ENCODE data around the gene COA5.

Gene COA5, protein sequence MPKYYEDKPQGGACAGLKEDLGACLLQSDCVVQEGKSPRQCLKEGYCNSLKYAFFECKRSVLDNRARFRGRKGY

DNA sequence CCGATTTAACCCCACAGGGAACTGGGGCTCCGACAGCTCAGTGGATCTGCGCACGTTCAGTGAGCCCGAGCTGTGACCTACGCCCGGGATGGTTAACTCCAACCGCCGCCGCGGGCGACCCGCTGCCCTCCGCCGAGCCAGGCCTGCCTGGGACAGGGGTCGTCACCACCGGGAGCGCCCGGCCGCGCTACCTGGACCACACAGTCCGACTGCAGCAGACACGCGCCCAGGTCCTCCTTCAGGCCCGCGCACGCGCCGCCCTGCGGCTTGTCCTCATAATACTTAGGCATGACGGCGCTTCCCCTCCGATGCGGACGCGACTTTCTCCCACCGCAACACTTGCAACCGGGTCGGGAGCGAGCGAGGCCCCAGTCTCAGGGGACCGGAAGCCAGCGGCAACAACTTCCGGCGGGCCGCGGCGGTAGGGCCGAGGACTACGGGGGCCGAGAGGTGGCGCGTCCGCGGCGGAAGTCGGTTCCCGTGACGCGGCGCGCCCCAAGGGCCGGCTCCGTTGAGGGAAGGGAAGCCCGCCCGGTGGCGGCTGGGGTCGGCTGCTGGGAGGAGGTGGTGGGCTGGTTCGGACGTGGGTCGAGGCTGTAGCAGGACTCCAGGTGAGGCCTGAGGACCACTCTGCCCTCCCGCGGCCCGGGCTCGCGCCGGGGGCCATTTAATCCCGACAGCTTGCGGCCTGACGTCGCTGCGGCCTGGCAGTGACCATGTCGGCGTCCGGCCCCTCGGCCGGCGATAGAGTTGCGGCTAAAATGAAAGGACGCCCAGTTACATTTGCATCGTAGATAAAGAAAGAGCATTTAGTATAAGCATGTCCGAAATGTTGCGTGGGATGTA lies at the start of gene COA5, which contains the start of gene UNC50:
TSS of gene COA5 (minus strand) at position 397 of the 846 bp plus-strand sequence. CDS start at position 290, 107 bp downstream.
TSS of gene UNC50 (plus strand) at position 474 of the 846 bp plus-strand sequence. CDS start 1,171 bp downstream, outside the sequence.
- DNase-seq (ENCODE audit: low read depth): peak; percentile 81

DNA sequence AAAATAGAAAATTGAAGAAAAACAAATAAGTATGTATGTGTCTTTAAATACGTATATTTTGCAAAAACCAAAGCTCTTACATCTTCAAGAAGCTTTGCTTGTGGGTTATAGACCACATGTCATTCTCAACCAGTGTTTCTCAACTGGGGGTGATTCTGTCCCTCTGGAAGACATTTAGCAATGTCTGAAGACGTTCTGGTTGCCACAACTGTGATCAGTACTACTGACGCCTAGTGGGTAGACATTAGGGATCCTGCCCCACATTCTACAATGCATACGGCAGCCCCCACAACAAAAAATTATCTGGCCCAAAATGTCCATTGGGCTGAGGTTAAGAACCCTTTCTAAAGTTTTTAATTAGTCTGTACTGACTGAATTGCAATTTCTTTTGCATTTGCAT lies 48.5 kb upstream of the COA5 start:
- DNase-seq (ENCODE audit: low read depth): no peak

DNA sequence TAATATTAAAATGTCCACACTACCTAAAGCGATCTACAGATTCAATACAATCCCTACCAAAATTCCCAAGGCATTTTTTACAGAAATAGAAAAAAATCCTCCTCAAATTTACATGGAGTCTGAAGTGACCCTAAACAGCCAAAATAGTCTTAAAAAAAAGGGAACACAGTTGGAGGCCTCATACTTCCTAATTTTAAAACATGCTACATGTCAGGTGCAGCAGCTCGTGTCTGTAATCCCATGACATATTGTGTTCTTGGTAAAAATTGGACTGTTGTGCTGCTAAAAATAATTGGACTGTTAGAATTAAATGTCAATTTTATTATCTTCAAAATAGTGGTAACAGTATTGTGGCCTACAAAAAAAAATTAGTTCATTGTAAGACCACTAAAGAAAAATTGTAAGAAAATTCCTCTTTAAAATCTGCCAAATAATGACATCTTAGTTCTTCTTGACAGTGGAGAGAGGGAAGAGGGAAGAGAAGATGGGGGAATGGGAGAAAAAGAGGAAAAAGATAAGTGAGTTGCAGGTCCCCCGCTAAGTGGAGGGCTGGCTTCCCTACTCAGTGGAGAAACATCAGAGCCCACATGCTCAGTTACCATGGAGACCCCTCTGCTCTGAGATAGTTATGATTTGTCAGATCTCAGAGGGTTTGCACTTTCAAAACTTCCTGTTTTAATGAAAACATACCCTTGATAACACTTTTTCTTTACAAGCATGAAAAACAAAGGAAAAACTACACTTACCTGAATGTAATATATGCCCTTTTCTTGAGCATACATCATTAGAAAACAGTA lies 46.6 kb upstream of the COA5 start:
- no peak for DNase-seq (ENCODE audit: low read depth)

DNA sequence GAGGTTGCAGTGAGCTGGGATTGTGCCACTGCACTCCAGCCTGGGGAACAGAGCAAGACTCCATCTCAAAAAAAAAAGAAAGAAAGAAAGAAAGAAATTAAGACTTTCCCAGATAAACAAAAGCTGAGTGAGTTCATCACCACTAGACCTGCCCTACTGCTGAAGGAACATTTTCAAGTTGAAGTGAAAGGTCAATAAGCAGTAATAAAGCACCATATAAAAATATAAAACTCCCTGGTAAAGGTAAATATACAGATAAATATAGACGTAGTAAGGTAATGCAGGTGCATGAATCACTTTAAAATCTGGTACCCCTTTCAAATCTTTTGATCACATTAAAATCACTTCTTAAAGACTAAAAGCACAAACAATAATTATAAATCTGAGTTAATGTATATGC lies 42.7 kb upstream of the COA5 start:
- no peak for DNase-seq (ENCODE audit: low read depth)

DNA sequence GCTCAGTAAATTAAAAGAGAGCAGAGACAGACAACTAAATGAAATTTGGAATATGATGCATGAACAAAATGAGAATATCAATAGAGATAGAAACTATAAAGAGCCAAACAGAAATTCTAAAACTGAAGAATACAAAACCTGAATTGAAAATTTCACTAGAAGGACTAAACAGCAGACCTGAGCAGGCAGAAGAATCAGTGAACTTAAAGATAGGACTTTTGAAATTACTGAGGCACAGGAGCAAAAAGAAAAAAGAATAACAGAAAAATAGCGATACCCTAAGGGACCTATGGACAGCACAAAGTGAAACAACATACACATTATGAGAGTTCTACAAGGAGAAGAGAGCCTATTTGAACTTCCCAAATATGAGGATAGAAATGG lies 41.7 kb upstream of the COA5 start:
- no peak for DNase-seq (ENCODE audit: low read depth)

DNA sequence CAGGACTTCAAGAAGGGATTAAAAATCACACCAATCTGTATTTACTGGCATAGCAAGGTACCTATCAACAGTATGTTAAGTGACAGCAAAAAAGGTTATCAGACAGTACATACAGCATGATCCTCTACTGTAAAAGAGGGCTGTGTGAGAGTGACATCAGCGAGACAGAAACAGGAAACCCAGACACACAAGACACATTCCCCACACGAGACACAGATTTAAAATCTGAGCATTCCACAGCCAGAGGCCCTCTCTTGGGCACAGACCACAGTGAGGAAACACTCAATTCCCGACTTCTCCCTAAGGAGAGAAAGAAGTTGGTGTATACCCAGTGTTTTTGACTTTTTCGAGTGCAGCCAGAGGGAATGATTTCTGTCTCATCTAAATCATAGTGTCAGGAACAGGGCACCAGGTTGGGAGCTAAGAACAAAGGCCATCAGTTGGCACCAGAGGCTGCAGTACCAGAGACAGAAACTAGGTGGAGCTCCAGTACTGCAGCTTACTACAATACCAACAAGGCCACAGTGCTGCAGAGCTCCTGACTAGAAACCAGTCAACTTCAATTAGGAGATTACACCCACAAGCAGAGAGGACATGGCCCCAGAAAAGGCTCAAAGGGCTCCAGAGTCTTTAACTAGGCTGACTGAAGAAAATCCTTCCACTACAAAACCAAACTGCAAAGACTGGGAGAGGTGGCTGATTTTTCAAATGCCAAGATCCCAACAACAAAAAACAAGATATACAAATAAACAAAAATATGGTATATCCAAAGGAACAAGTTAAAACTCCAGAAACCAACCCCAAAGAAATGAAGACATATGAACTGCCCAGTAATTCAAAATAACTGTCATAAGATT lies 41.1 kb upstream of the COA5 start:
- DNase-seq (ENCODE audit: low read depth): peak; percentile 76

DNA sequence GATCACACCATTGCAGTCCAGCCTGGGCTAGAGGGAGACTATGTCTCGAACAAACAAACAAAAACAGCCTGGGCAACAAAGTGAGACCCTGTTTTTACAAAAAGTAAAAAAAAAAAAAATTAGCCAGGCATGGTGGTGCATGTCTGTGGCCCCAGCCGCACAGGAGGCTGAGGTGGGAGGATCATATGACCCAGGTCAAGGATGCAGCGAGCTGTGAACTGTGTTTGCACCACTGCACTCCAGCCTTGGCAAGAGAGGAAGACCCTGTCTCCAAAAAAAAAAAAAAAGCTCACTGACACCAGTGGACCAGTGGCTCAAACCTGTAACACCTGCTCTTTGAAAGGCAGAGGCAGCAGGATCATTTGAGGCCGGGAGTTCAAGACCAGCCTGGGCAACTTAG lies 40.1 kb upstream of the COA5 start:
- DNase-seq (ENCODE audit: low read depth): no peak

DNA sequence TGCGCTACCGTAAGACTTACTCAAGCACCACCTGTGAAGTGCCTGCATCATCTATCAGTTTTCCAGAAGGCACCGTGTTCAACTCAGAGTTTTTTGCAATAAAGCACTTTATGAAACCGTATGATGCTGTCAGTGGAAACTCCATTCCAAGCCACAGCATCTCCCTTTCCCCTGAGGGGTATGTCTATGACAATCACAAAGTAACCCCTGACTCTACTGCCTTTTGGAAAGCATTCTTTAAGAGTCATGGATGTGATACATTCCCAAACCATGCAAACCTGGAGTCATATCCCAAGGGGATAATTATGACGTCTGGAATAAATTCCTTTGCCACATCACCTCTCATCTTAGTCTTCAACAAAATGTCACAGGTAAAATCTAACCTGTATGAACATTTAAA lies 39.3 kb upstream of the COA5 start:
- no peak for DNase-seq (ENCODE audit: low read depth)

DNA sequence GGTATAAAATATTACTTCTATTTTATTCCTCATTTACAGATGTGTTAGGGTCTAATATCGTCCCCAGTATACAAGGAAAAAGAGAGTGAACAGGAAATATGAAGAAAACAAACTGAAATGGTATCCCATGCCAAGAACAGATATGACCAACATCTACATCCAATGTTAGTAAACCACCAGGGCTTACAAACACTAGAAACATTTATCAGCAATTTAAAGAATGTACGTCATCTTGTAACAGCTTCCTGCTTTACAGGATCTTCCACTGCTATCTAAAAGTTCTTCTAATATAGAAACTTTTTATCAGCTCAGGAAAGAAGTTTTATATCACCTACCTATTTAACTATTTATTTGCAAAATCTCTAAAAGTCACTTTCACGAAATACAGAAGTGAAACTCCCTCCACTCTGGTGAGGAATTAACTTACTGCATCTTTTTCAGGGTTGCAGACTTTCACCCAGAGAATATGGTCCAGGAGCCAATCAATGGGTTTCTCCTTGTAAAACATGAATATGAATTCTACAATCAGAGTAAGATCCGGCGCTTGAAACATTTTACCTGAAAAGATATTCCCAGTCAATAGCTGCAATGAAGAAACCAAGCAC lies 35.3 kb upstream of the COA5 start:
- no peak for DNase-seq (ENCODE audit: low read depth)

DNA sequence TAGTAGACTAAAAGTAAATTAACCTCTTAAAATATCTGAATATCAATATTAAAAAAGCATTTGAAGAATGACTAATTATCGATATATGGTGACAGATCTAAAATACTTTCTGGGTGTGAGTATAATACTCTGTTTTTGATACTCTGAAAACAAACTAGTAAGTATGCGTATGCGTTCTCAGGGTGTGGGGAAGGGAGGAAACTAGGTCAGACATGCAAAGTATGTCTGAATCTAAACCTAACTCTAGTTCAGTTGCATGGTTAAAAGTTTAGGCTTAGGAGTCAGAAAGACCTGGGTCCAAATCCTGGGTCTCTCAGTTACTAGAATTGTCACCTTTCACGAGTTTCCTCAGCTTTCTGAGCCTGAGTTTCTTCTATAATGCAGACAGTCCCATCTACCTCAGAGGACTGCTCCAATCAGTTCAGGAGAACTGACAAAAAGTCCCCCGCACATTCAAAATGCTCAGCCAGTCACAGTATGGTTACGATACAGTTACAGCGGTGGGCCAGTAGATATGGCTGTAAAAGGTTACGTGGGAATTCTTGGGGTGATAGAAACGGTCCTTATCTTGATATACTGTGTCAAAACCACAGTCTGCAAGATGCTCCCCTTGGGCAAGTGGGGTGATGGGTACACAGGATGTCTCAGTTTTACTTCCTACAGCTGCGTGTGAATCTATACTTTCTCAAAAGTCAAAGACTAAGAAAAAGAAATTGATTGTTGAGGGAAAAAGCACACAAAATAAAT lies 29.3 kb upstream of the COA5 start:
- peak; percentile 20 for DNase-seq (ENCODE audit: low read depth)

DNA sequence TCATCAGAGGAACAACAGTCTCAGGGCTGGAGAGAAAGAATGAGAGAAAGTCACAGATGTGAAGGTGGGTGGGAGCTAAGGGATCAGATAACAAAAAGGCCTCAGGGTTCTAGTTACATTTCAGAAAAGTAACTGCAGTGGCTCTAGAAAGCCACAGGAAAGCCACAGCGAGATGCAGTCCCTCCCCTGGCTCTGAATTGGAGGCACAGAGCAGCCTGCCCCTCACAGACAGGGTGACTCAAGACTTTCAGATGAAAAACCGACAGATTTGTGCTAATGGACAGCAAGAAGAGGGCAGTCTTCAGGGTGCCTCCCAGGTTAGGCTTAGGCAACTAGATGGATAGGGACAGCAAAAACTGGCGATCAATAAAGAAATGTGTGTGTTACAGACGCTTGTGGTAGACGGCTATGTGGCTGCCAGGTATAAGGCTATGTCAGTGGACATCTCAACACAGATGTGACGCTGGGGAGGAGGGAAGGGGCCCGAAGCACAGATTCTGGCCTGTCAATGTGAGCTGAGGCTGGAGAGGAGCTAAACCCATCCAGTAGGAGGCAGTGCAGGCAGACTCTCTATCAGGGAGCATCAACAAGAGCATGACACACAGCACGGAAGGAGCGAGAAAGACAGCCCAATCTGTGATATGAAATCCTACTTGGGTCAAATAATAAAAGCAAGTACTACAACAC lies 26.2 kb upstream of the COA5 start:
- DNase-seq (ENCODE audit: low read depth): peak; percentile 27

DNA sequence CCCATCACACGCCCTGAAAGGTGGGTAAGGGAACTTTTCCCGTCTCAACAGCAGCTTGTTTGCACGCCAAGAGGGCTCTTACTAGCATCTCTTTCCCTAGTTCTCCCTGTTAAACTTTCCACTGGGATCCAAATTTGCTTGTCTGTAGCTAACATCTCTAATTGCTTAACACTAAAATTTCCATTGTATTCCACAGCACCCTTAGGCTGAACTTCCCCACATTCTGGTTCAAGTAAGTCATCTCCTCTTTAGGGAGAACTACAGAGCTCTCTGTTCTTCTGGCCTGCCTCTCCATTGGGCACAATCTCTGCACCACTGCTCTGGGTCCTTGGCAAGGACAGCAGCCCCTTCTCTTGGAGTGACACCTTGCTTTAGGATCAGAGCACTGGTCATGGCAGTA lies 24.0 kb upstream of the COA5 start:
- no peak for DNase-seq (ENCODE audit: low read depth)

DNA sequence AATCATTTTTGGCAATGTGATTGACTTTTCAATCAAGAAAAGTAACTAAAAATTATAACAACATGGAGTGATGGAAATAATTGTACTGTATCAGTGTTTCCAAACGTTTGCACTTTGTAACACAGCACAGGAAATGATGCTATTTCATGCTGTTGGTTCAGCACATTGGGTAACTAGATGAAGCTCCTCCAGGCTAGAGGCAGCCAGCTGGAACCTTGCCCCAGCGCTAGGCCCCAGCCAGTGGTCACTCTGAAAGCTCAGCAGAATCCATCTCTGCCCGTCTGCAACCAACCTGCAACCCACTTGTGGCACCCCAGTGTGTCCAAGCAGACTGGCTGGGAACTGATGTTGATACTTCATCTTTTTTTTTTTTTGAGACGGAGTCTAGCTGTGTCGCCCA lies 15.3 kb upstream of the COA5 start:
- DNase-seq (ENCODE audit: low read depth): no peak

DNA sequence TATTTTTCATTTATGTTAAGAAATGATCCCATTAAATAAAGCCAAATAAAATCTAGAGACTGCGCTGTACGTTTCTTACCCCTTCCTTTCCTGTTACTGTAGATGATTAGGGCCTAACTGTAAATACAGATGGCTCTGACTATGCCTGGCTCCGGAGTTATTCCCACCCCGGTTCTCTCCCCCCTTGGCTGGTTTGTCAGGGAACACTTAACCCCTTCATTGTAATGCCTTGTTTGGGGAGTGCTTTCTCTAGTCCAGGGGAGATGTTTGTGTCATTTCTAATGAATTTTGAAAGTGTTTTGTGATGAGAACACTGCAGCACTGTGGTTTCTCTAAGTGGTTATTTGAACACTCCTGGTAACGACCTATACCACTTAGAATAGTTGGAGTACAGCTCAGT lies 8.8 kb upstream of the COA5 start:
- no peak for DNase-seq (ENCODE audit: low read depth)

DNA sequence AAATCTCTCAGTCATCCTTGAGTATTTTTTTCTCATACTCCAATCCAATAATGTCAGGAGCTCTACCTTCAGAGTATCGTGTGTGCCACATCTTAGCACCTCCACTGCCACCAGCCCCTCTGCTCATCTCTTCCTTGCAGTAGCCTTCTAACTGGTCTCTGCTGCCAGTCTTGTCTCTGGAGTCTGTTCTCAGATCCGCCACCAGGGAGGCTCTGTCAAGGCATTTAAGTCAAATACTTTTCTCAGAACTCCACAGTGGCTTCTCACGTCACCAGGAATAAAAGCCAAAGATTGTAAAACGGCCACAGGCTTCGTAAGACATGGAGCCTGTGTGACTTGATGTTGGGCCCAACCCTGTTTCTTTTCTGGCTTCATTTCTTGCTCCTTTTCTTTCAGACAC lies 7.2 kb upstream of the COA5 start:
- no peak for DNase-seq (ENCODE audit: low read depth)

DNA sequence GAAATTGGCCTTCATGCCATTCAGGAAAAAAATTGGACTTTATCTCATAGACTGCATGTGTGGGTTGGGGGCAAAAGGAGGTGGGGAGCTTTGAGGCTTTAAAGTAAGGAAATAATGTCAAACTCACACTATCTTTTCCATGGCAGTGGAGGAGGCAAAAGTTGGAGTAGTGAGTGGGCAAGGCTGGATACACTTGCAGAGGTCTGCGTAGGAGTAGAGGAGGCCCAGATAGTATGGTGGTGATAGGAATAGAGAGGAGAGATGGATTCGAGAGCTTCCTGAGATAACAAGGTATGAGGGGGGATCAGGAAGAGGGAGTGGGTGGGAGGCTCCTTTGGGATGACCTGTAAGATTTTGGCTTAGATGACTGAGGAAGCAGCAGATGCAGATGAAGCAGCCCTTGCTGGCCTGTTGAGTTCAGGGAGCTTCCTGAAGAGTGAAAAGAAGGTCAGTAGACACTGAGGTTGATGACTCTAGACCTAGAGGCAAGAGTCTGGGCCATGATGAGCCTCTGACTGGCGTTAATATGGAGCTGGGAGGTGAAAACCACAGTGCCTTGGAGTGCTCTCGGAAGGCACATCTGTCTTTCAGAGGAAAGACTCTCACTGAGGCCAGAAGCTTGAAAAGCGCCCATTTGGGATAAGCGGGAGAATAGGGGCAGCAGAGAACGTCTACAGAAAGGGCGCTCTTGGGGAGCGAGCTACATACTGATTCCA lies 5.9 kb upstream of the COA5 start:
- DNase-seq (ENCODE audit: low read depth): no peak

DNA sequence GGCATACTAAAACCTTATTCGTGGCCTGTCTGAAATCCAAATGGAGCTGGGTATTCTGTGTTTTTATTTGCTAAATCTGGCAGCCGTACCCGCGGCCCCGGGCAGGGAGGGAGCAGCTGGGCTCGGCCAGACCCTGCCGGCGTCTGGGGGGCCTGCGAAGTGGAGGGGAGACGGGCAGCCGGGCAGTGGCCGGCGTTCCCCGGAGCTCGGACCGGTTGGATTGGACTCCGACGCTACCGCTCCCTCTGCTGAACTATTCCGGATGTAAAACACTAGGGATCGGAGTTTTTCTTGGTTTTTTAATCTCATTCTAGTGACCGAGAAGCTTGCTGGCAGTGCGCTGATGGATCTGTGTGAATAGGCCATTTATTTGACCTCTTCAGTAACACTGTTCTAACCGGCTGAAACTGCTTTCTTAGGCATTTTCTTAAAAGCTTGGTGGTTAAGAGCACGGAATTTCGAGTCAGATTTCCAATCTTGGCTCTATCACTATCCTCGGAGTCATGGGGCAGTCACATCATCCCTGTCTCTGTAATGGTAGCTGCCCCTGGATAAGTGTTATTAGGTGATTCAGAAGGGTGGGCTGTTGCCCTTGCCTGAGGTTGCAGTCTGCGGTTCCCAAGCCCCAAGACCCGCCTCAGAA lies 771 bp upstream of the COA5 start:
- DNase-seq (ENCODE audit: low read depth): no peak

DNA sequence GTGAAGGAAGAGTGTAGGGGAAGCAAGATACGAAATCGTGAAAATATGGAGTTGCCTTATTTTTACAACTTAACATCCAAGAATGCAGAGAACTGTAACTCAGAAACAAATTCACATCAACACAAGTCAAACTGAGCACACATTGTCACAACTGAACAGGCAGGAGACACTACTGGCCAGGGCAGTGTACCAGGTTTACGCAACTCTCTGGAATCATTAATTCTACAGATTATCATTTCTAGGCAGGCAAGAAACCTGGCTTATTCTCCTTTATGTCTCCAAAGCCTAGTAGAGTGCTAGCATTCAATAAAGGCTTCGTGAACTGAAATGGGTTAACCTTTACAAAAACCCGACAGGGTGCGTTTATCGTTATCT lies 584 bp downstream of the COA5 start:
- no peak for DNase-seq (ENCODE audit: low read depth)

DNA sequence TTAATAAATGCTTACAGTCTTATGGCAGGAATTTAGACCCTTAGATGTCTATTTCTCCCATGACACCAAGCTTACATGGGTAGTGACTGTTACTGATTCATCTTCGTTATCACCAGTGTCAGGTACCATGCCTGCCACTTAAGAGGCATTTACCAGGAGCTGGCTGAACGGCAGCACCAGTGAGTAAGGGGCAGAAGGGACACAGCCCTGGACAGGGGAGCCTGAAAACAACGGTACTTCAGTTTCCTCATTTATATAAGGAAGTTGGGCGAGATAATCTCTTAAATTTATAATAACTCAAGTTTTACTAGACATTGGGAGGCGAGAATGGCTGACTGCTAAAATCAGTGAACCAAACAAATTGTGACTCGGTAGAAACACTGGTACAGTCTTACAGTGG lies 1.2 kb downstream of the COA5 start:
- DNase-seq (ENCODE audit: low read depth): no peak

All from activated gamma-delta T cell treated with anti-CD3 and anti-CD28 coated beads, Interleukin-2, amount 50 U/mL, for 16 hours (primary cell).